Heart right ventricle (tissue), 16 donors: ENCODE data around the gene UPF3A. TPM values are rescaled to one million over a fixed set of nuclear protein-coding genes. Genes with fewer than 3 reads are reported as not detected.

Experiments used
- ATAC-seq, 8 donors: fragments of 200-7000 bp; cut with Tn5 transposase; one replicate each; pipeline ENCODE4 v1.9.1; 2020; ENCODE audit warnings: mild to moderate bottlenecking in 8 of 8, moderate library complexity in 8 of 8, moderate number of reproducible peaks in 1 of 8
- DNase-seq, 2 donors: peaks; one replicate each; pipeline ENCODE4 v3.0.0-alpha.2; 2020
- H3K27ac ChIP-seq, 10 donors: fragments of 200-600 bp; sonication (generic) in 2 of 10; one replicate each; pipeline versions ENCODE4 v1.5.0 to v1.8.0; 2020 to 2022; ENCODE audit warnings: mild to moderate bottlenecking in 3 of 10
- H3K27me3 ChIP-seq, 7 donors: fragments of 200-600 bp; one replicate each; pipeline ENCODE4 v1.8.0; 2021 to 2022; ENCODE audit warnings: mild to moderate bottlenecking in 2 of 7
- H3K36me3 ChIP-seq, 9 donors: fragments of 200-600 bp; sonication (generic) in 1 of 9; one replicate each; pipeline versions ENCODE4 v1.5.0 to v1.8.0; 2020 to 2022; ENCODE audit warnings: mild to moderate bottlenecking in 2 of 9
- H3K4me1 ChIP-seq, 9 donors: fragments of 200-600 bp; sonication (generic) in 1 of 9; one replicate each; pipeline versions ENCODE4 v1.5.0 to v1.8.0; 2020 to 2022; ENCODE audit warnings: mild to moderate bottlenecking in 4 of 9
- H3K4me3 ChIP-seq, 10 donors: fragments of 200-600 bp; sonication (generic) in 2 of 10; one replicate each; pipeline versions ENCODE4 v1.5.0 to v1.8.0; 2020 to 2022; ENCODE audit warnings: mild to moderate bottlenecking in 7 of 10, moderate library complexity in 2 of 10
- H3K9me3 ChIP-seq, 11 donors: fragments of 200-600 bp in 10 of 11; sonication (generic) in 2 of 11; one replicate each; pipeline versions ENCODE4 v1.5.0 to v1.8.0; 2013 to 2022; ENCODE audit warnings: mild to moderate bottlenecking in 2 of 11, control low read depth in 1 of 11, moderate library complexity in 1 of 11
- WGBS, 2 donors: extraction: QIAGEN DNeasy Blood & Tissue Kit; methylation state at CpG; one replicate each; pipeline ENCODE4 v1.1.7; 2013; ENCODE audit warnings: inconsistent platforms in 1 of 2; 5-methylcytosine and 5-hydroxymethylcytosine counted together
- intact Hi-C, 10 donors: fragments of 100-400 bp; cut with DNase I; formaldehyde crosslinking; loops; one replicate each; pipeline versions ENCODE4 v1.11.1 to v1.14.2; 2022
- long read RNA-seq, 3 donors: library from polyadenylated mRNA; unstranded; transcript quantifications; one replicate each; pipeline ENCODE4 v2.0.0, GENCODE V29; 2020 to 2021
- polyA plus RNA-seq, 2 donors: library from polyadenylated mRNA; stranded (reverse); fragments of 200-250 nt; gene quantifications; one replicate each; pipeline ENCODE4 v1.2.3, GENCODE V29; 2013
- total RNA-seq, 10 donors: library from RNA; stranded (reverse); fragmentation: NEBNext Ultra II Directional in 3 of 10; extraction: Animal tissue kit (Norgen Biotek cat#: 25700) in 3 of 10; gene quantifications; one replicate each; pipeline versions ENCODE4 v1.2.1 to v1.2.4, GENCODE V29; 2021 to 2023
- TF ChIP-seq, protein P1 (sequence below), 9 donors: fragments of 200-600 bp; sonication (generic) in 2 of 9; IDR thresholded peaks; one replicate each; pipeline versions ENCODE4 v1.5.0 to v1.8.0; 2021 to 2022; ENCODE audit warnings: antibody characterized with exemption in 9 of 9, mild to moderate bottlenecking in 5 of 9, moderate library complexity in 1 of 9
- donor health status: Arrhythmogenic right ventricular cardiomyopathy.
- donor health status: ischemic (EF 13 %, LVEDD 7.1; RV severe dilation, severe dysfunction).
- donor health status: healthy with polysubstance abuse.
- donor health status: DM: no; HTN: yes; CAD: no.
- donor health status: DM: no; HTN: no; CAD: no.
- donor health status: ischemic (EF 25% LVEDD 6.9; RV normal size, moderate dysfunction).
- donor health status: ischemic (EF 25% LVEDD 5.7; RV mildly dilated, moderate dysfunction).
- donor health status: healthy.
- donor health status: DM: yes; HTN: yes; CAD: no.
- donor health status: Ischemic cardiomyopathy.
- donor health status: ischemic (EF 35%, LVEDD 5.7; RV mildly dilated, moderate dysfunction).
- donor health status: nonischemic (EF 11% LVEDD 7.7; RV severe dilation, severe dysfunction).
- donor health status: DM: yes; HTN: yes; CAD: no.
- donor health status: PGD.
- donor health status: ischemic (EF 29% LVEDD 5.4; RV normal size, mild dysfunction).
- donor health status: nonischemic (EF 23%, LVEDD 6.1; RV moderate dilation, normal function).

Gene UPF3A, protein sequence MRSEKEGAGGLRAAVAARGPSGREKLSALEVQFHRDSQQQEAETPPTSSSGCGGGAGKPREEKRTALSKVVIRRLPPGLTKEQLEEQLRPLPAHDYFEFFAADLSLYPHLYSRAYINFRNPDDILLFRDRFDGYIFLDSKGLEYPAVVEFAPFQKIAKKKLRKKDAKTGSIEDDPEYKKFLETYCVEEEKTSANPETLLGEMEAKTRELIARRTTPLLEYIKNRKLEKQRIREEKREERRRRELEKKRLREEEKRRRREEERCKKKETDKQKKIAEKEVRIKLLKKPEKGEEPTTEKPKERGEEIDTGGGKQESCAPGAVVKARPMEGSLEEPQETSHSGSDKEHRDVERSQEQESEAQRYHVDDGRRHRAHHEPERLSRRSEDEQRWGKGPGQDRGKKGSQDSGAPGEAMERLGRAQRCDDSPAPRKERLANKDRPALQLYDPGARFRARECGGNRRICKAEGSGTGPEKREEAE
- total RNA-seq (10 to 100 TPM; 16.6 to 29.2 (median 19.4) TPM), polyA plus RNA-seq (100 to 1,000 TPM in 1 of 2 donors, 10 to 100 TPM in 1; 26.8 to 105 TPM)
- long read RNA-seq, donor 1, transcript UPF3A-209 (2 exons, 494 nt): major isoform, 11 of 41 reads
- long read RNA-seq, donor 1, partial matches to known transcripts: 10 of 41 reads
- long read RNA-seq, donor 1, other reads (novel, unspliced or antisense): 20 of 41 reads
- long read RNA-seq, donor 2, transcript UPF3A-209 (2 exons, 494 nt): major isoform, 14 of 51 reads
- long read RNA-seq, donor 2, partial matches to known transcripts: 14 of 51 reads
- long read RNA-seq, donor 2, other reads (novel, unspliced or antisense): 20 of 51 reads
- long read RNA-seq, donor 3, partial matches to known transcripts: 6 of 28 reads
- long read RNA-seq, donor 3, other reads (novel, unspliced or antisense): 17 of 28 reads

DNA sequence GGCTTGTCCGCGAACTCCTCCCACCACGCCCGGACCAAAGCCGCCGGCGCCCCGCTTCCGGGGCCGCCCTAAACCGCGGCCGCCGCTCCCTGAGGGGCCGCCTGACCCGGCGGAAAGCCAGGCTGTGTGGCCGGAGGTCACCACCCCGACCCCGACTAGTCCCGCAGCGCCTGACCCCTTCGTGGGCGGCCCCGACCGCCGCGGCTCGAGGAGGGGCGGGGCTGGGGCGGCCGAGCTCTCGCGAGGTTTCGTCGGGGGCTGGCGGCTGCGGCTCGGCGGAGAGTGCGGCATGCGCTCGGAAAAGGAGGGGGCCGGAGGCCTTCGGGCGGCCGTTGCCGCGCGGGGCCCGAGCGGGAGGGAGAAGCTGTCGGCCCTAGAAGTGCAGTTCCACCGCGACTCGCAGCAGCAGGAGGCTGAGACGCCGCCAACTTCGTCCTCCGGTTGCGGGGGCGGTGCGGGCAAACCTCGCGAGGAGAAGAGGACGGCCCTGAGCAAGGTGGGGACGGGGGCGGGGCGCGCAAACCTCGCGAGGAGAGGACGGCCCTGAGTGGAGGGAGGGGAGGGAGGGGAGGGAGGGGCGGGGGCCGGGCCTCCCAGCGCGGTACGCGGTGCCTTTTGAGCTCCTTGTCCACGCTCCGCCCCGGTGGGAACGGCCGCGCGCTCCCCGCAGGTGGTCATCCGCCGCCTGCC lies at the start of gene UPF3A:
TSS of gene UPF3A (plus strand) at position 251 of the 690 bp plus-strand sequence. CDS start at position 290, 39 bp downstream.
- peak; percentile 93 to 94 for DNase-seq
- intact Hi-C loops: loop anchor here in 2 of 10 donors (1.0 kb wide), 1 partner anchor 33 kb away; the partner anchor contains the start of gene CHAMP1 (in 2 of the 2)
- ATAC-seq: peak; percentile 93 to 98 (median 95)
- peaks cover 0 to 34% (median 15%) of the 10 kb centered on the region in 9 donors for H3K4me1 ChIP-seq
- H3K9me3 ChIP-seq: no peaks in the 10 kb centered on the region
- peaks cover 0 to 53% (median 3%) of the 10 kb centered on the region in 9 donors for H3K36me3 ChIP-seq
- H3K27me3 ChIP-seq: no peaks in the 10 kb centered on the region
- H3K4me3 ChIP-seq: peak within 1 kb of the TSS; percentile 46 to 77 (median 72)
- 1% methylated on average over 47 to 88 of the region's 89 CpGs for WGBS, 2 donors
- TF ChIP-seq, protein P1, sequence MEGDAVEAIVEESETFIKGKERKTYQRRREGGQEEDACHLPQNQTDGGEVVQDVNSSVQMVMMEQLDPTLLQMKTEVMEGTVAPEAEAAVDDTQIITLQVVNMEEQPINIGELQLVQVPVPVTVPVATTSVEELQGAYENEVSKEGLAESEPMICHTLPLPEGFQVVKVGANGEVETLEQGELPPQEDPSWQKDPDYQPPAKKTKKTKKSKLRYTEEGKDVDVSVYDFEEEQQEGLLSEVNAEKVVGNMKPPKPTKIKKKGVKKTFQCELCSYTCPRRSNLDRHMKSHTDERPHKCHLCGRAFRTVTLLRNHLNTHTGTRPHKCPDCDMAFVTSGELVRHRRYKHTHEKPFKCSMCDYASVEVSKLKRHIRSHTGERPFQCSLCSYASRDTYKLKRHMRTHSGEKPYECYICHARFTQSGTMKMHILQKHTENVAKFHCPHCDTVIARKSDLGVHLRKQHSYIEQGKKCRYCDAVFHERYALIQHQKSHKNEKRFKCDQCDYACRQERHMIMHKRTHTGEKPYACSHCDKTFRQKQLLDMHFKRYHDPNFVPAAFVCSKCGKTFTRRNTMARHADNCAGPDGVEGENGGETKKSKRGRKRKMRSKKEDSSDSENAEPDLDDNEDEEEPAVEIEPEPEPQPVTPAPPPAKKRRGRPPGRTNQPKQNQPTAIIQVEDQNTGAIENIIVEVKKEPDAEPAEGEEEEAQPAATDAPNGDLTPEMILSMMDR (IDR thresholded peaks at IDR 0.05): no peak
- peak within 1 kb of the TSS; percentile 90 to 99 (median 97) for H3K27ac ChIP-seq

DNA sequence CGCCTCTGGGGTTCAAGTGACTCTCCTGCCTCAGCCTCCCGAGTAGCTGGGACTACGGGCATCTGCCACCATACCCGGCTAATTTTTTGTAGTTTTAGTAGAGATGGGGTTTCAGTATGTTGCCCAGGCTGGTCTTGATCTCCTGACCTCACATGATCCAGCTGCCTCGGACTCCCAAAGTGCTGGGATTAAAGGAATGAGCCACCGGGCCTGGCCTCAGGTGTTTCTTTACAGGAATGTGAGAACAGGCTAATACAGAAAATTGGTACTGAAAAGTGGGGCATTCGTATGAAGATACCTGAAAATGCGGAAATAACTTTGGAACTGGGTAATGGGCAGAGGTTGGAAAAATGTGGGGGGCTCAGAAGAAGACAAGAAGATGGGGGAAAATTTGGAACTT lies 49.5 kb upstream of the UPF3A start:
- TF ChIP-seq, protein P1 (IDR thresholded peaks at IDR 0.05): no peak
- Histone ChIP-seq H3K27ac (no peak overlapping the region), H3K4me1 (peaks cover 0 to 37% (median 17%) of the 10 kb centered on the region in 9 donors), H3K36me3 (peaks cover 0 to 6% (median 2%) of the 10 kb centered on the region in 9 donors), H3K27me3 (peaks cover 0 to 43% (median 29%) of the 10 kb centered on the region in 7 donors), H3K9me3 (no peaks in the 10 kb centered on the region), H3K4me3 (no peak overlapping the region)
- no peak for DNase-seq
- no peak for ATAC-seq
- intact Hi-C loops: no loop called here
- 81 to 83% methylated on average over 8 of the region's 8 CpGs for WGBS, 2 donors

DNA sequence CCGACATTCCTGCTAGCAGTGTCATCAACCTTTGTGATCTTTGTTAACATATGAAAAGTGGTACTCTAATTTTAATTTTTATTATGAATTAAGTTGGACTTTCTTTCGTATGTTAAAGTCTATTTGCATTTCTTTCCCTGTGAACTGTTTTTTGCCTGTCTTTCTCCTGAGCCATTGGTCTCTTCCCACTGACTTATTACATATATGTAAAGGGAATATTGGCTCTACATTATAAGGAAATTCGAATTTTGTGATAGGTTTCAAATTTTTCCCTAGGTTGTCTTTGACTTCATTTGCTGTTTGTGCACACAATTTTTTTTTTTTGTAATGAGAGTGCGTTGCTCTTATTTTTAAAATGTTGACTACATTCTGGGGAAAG lies 47.1 kb upstream of the UPF3A start:
- peaks cover 0 to 30% (median 17%) of the 10 kb centered on the region in 9 donors for H3K4me1 ChIP-seq
- intact Hi-C loops: no loop called here
- H3K27me3 ChIP-seq: peaks cover 0 to 20% (median 16%) of the 10 kb centered on the region in 7 donors
- peak overlapping the region in 9 of 10 donors; percentile 68 to 93 (median 89) for H3K27ac ChIP-seq
- ATAC-seq: no peak
- no peaks in the 10 kb centered on the region for H3K9me3 ChIP-seq
- TF ChIP-seq, protein P1 (IDR thresholded peaks at IDR 0.05): no peak
- peaks cover 0 to 30% (median 21%) of the 10 kb centered on the region in 9 donors for H3K36me3 ChIP-seq
- peak overlapping the region; percentile 67 to 99 (median 88) for H3K4me3 ChIP-seq
- no peak for DNase-seq
- WGBS, 2 donors: 67 to 74% methylated on average over 4 of the region's 4 CpGs
